Stomach (tissue), 9 donors: ENCODE results near the gene TMEM236. TPM values are rescaled to one million over a fixed set of nuclear protein-coding genes. Genes with fewer than 3 reads are reported as not detected.

ENCODE experiments used
- DNase-seq, 2 donors: peaks; one replicate each; pipeline versions ENCODE4 v3.0.0 to v3.0.0-alpha.2; 2013 to 2019
- H3K27ac ChIP-seq, 5 donors: fragments of 200-600 bp in 4 of 5; sonication (generic) in 4 of 5; one replicate each; pipeline ENCODE4 v1.5.1; 2013 to 2019; ENCODE audit warnings: mild to moderate bottlenecking in 1 of 5, moderate library complexity in 1 of 5
- H3K27me3 ChIP-seq, 3 donors: fragments of 200-600 bp; sonication (generic); one replicate each; pipeline ENCODE4 v1.5.1; 2017 to 2019; ENCODE audit warnings: mixed run types in 1 of 3
- H3K36me3 ChIP-seq, 4 donors: fragments of 200-600 bp; sonication (generic); 1 replicate in 3 of 4; 2 replicates in 1 of 4; pipeline ENCODE4 v1.5.1; 2016 to 2019
- H3K4me1 ChIP-seq, 4 donors: fragments of 200-600 bp; sonication (generic); one replicate each; pipeline ENCODE4 v1.5.1; 2016 to 2019
- H3K4me3 ChIP-seq, 4 donors: fragments of 200-600 bp; sonication (generic) in 3 of 4; one replicate each; pipeline ENCODE4 v1.5.1; 2016 to 2019; ENCODE audit warnings: mild to moderate bottlenecking in 1 of 4
- H3K9me3 ChIP-seq, 4 donors: fragments of 200-600 bp; sonication (generic); one replicate each; pipeline ENCODE4 v1.5.1; 2016 to 2019
- EP300 ChIP-seq: sonication (generic); formaldehyde crosslinking; IDR thresholded peaks from one replicate; pipeline ENCODE4 v1.6.1; 2017; ENCODE audit warnings: antibody characterized with exemption
- POLR2A ChIP-seq, 4 donors: fragments of 450-650 bp; IDR thresholded peaks; one replicate each; pipeline ENCODE4 v1.6.1; 2016; ENCODE audit warnings: antibody characterized with exemption in 4 of 4, control low read depth in 2 of 4, mild to moderate bottlenecking in 1 of 4, moderate library complexity in 1 of 4
- POLR2AphosphoS5 ChIP-seq, 3 donors: sonication (generic); formaldehyde crosslinking; IDR thresholded peaks; one replicate each; pipeline ENCODE4 v1.6.1; 2016; ENCODE audit warnings: antibody characterized with exemption in 3 of 3
- WGBS, 5 donors: extraction: QIAGEN DNeasy Blood & Tissue Kit in 3 of 5; methylation state at CpG; one replicate each; pipeline versions ENCODE4 v1.1.5 to v1.1.7; 2013 to 2018; 5-methylcytosine and 5-hydroxymethylcytosine counted together
- intact Hi-C: fragments of 100-400 bp; cut with DNase I; formaldehyde crosslinking; loops from one replicate; pipeline ENCODE4 v1.15.1; 2023; ENCODE audit warnings: low total_unique reads
- polyA plus RNA-seq, 3 donors: library from polyadenylated mRNA; stranded (reverse); fragments of 200-250 nt; gene quantifications; one replicate each; pipeline ENCODE4 v1.2.3, GENCODE V29; 2013
- total RNA-seq, 5 donors: library from RNA; depleted of rRNA; stranded (reverse); fragments of >200 nt; gene quantifications; one replicate each; pipeline versions ENCODE4 v1.1.0 to v1.2.3, GENCODE V29; 2014 to 2016
- TF ChIP-seq, protein P1 (sequence below), 7 experiments: fragments of 450-650 bp in 4 of 7; fragments of 200-600 bp in 3 of 7; sonication (generic) in 3 of 7; IDR thresholded peaks; one replicate each; pipeline ENCODE4 v1.5.1; 2016 to 2019; ENCODE audit warnings: antibody characterized with exemption in 7 of 7, control low read depth in 2 of 7, mild to moderate bottlenecking in 1 of 7
- donor health status: healthy with polysubstance abuse.
- donor health status: Bipolar disorder and iron deficiency.
- donor health status: healthy.

TMEM236 gene
- total and polyA plus RNA-seq, 8 donors = 0.08 to 9.6 (median 1.3) TPM; not detected in 2

DNA sequence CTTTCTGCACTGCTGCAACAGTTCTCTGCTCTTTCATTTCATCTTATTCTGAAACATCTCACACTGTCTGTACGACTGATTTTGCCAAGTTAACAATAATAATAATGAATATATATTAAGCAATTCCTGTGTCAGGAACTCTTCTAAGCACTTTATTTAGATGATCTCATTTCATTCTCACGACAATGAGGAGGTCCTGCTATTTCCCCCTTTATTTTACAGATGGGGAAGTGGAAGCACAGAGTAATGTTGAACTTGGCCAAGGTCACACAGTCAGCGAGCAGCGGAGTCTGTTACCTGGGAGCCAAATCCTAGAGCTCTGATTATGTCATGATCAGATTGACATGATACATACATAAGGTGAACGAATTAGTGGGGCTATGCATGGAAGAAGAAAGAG is 63.0 kb downstream of the TMEM236 start:
- intact Hi-C loops = no loop called here

DNA sequence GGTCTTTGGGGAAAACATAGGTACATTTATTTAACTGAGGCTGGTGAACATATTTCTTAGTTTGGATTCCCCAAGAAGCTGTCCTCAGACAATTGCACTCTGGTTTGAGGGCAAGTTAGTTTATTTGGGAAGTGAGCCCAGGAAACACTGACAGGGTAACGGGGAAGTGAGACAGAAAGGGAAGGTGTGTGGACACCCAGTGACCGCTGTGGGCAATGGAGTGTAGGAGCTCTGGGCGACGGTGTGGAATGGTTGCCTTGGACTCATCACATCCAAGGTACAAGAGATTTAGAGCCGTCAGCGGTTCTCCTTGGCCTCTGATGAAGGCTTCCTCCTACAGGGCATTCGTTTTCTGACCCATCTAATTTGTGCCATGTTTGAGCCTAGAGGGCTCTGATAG is 64.2 kb downstream of the TMEM236 start:
- no peak overlapping the region for H3K27ac ChIP-seq
- 78 to 90% (median 88%) methylated on average over 7 of the region's 7 CpGs for WGBS, 5 donors
- H3K4me3 ChIP-seq = no peak overlapping the region
- no peak for TF ChIP-seq EP300
- TF ChIP-seq POLR2AphosphoS5 (IDR thresholded peaks at IDR 0.05) = no peak
- TF ChIP-seq, protein P1, sequence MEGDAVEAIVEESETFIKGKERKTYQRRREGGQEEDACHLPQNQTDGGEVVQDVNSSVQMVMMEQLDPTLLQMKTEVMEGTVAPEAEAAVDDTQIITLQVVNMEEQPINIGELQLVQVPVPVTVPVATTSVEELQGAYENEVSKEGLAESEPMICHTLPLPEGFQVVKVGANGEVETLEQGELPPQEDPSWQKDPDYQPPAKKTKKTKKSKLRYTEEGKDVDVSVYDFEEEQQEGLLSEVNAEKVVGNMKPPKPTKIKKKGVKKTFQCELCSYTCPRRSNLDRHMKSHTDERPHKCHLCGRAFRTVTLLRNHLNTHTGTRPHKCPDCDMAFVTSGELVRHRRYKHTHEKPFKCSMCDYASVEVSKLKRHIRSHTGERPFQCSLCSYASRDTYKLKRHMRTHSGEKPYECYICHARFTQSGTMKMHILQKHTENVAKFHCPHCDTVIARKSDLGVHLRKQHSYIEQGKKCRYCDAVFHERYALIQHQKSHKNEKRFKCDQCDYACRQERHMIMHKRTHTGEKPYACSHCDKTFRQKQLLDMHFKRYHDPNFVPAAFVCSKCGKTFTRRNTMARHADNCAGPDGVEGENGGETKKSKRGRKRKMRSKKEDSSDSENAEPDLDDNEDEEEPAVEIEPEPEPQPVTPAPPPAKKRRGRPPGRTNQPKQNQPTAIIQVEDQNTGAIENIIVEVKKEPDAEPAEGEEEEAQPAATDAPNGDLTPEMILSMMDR (IDR thresholded peaks at IDR 0.05) = no peak
- TF ChIP-seq POLR2A (IDR thresholded peaks at IDR 0.05) = no peak
- no peaks in the 10 kb centered on the region for H3K27me3 ChIP-seq
- intact Hi-C loops = no loop called here
- H3K4me1 ChIP-seq = no peaks in the 10 kb centered on the region
- no peak for DNase-seq
- H3K9me3 ChIP-seq = no peaks in the 10 kb centered on the region
- no peaks in the 10 kb centered on the region for H3K36me3 ChIP-seq

More for the DNA sequence above, 63.0 kb downstream of the TMEM236 start:
- Histone ChIP-seq H3K27me3 (no peaks in the 10 kb centered on the region), H3K4me3 (no peak overlapping the region), H3K36me3 (no peaks in the 10 kb centered on the region), H3K4me1 (no peaks in the 10 kb centered on the region), H3K9me3 (no peaks in the 10 kb centered on the region), H3K27ac (no peak overlapping the region)
- DNase-seq = no peak
- 47 to 60% (median 56%) methylated on average over 5 of the region's 5 CpGs for WGBS, 5 donors
- TF ChIP-seq, protein P1 (IDR thresholded peaks at IDR 0.05) = no peak
- TF ChIP-seq EP300 (no peak), POLR2A (IDR thresholded peaks at IDR 0.05) (no peak), POLR2AphosphoS5 (IDR thresholded peaks at IDR 0.05) (no peak)

DNA sequence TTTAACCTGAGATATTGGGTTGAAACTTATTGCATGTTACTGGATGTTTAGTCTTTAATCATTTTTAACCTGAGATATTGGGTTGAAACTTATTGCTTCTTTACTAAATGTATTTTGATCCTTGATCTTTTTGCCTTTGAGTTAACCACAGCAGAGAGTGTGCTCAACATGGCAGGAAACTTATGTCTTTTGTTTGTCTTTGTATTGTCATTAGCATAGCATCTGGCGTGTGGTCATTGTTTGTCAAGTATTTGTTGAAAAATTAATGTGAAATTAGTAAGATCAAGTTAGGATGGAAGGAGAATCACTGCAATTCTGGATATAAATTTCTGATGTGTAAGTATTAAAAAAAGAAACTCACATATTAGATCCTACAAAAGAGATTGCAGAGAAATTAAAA is 65.3 kb downstream of the TMEM236 start:
- no peak for TF ChIP-seq POLR2AphosphoS5 (IDR thresholded peaks at IDR 0.05)
- no peak for TF ChIP-seq POLR2A (IDR thresholded peaks at IDR 0.05)
- TF ChIP-seq EP300 = no peak
- TF ChIP-seq, protein P1 (IDR thresholded peaks at IDR 0.05) = no peak
- H3K4me1 ChIP-seq = no peaks in the 10 kb centered on the region
- H3K4me3 ChIP-seq = no peak overlapping the region
- H3K27ac ChIP-seq = no peak overlapping the region
- no peaks in the 10 kb centered on the region for H3K36me3 ChIP-seq
- H3K27me3 ChIP-seq = no peaks in the 10 kb centered on the region
- WGBS, 5 donors = 27 to 51% (median 40%) methylated on average over 1 of the region's 1 CpG
- intact Hi-C loops = no loop called here
- H3K9me3 ChIP-seq = no peaks in the 10 kb centered on the region
- DNase-seq = no peak

DNA sequence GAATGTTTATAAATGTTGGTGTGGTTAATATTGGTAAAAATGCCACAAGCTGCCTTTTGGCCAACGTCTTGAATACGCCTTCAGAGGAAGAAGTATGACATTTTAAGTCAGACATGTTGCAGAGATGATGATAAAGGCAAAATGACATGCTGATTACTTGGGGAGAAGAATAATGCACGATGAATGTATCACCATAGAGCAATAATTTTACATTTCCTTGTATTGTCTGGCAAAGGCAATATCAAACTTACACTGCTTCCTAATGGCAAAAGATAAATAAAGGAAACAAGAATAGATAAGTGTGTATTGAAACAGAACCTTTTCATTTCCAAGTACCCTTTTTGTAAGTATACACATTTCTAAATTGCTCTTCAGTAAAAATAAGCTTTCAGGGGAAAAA is 65.8 kb downstream of the TMEM236 start:
- DNase-seq = no peak
- intact Hi-C loops = no loop called here
- WGBS, 5 donors = 41 to 57% (median 47%) methylated on average over 3 of the region's 3 CpGs

More for the DNA sequence above, 65.8 kb downstream of the TMEM236 start:
- Histone ChIP-seq H3K27me3 (no peaks in the 10 kb centered on the region), H3K4me1 (no peaks in the 10 kb centered on the region), H3K27ac (no peak overlapping the region), H3K9me3 (no peaks in the 10 kb centered on the region), H3K36me3 (no peaks in the 10 kb centered on the region), H3K4me3 (no peak overlapping the region)
- TF ChIP-seq POLR2A (IDR thresholded peaks at IDR 0.05) (no peak), EP300 (no peak)
- TF ChIP-seq, protein P1 (IDR thresholded peaks at IDR 0.05) = no peak
